ENCODE measurements around the gene GDPD5.
A peak's percentile ranks its signal among the peaks of the same experiment; 100 is the strongest.

The GDPD5 gene

GRCh38 chr11:75557666-75558494 lies 32.1 kb upstream of the GDPD5 start:
- no peak for DNase-seq

- DNase-seq: no peak
These were observed 30.5 kb upstream of the GDPD5 start for GRCh38 chr11:75556275-75556674.

GRCh38 chr11:75555079-75555811 lies 29.5 kb upstream of the GDPD5 start:
- no peak for DNase-seq

GRCh38 chr11:75554258-75555022 lies 28.7 kb upstream of the GDPD5 start:
- peak; percentile 33 for DNase-seq

- no peak for DNase-seq
These were observed 28.1 kb upstream of the GDPD5 start for GRCh38 chr11:75553889-75554257.

- no peak for DNase-seq
These were observed 27.4 kb upstream of the GDPD5 start for GRCh38 chr11:75553182-75553581.

GRCh38 chr11:75549370-75549958 lies 23.7 kb upstream of the GDPD5 start:
- no peak for DNase-seq

- DNase-seq: no peak
These were observed 23.0 kb upstream of the GDPD5 start for GRCh38 chr11:75548595-75549272.

- DNase-seq: peak; percentile 18
These were observed 21.9 kb upstream of the GDPD5 start for GRCh38 chr11:75547617-75548058.

- no peak for DNase-seq
These were observed 21.4 kb upstream of the GDPD5 start for GRCh38 chr11:75547177-75547576.

- no peak for DNase-seq
These were observed 18.1 kb upstream of the GDPD5 start for GRCh38 chr11:75543806-75544205.

- no peak for DNase-seq
These were observed 16.3 kb upstream of the GDPD5 start for GRCh38 chr11:75542088-75542438.

- DNase-seq: no peak
These were observed 15.7 kb upstream of the GDPD5 start for GRCh38 chr11:75541193-75542087.

GRCh38 chr11:75539459-75540334 lies 14.0 kb upstream of the GDPD5 start:
- no peak for DNase-seq

- DNase-seq: no peak
These were observed 12.6 kb upstream of the GDPD5 start for GRCh38 chr11:75538150-75538942.

GRCh38 chr11:75537740-75538139 lies 12.0 kb upstream of the GDPD5 start:
- no peak for DNase-seq

- DNase-seq: no peak
These were observed 11.3 kb upstream of the GDPD5 start for GRCh38 chr11:75536786-75537641.

GRCh38 chr11:75535071-75535470 lies 9.3 kb upstream of the GDPD5 start:
- no peak for DNase-seq
